ENCODE measurements around the gene TNC.

Gene TNC

GRCh38 chr9:115038178-115038577, 79.8 kb downstream of the TNC start:
- H3K4me1 ChIP-seq (ENCODE audit: insufficient read depth, low read length) = 0 out of 2 replicates have a peak, but pooled peaks cover 7% of the 10 kb centered on the region

DNA sequence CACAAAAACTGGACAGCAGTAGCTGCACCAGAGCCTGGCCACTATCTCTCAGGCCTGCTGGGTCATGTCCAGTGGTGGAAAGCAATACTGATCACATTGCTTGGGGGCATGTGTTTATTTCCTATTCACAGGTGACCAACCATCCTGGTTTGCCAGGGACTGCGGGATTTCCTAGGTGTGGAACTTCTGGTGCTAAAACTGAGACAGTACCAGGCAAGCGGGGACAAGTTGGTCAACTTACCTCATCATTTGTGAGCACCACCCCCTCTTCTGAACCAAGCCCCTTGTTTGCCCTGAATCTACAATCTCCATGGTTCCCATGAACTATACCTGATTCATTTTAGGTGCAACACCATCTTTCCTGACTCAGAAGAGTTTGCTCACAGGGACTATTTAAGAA, 81.3 kb downstream of the TNC start:
- H3K4me1 ChIP-seq (ENCODE audit: insufficient read depth, low read length) = 0 out of 2 replicates have a peak, but pooled peaks cover 7% of the 10 kb centered on the region
- H3K36me3 ChIP-seq (ENCODE audit: insufficient read depth, low read length) = peaks cover 36% of the 10 kb centered on the region
- no peak overlapping the region for H3K9ac ChIP-seq (ENCODE audit: low read depth, low read length)
- H3K9me3 ChIP-seq (ENCODE audit: control insufficient read depth, insufficient read depth, low read length) = no peaks in the 10 kb centered on the region

More at GRCh38 chr9:115038178-115038577, 79.8 kb downstream of the TNC start:
- peaks cover 27% of the 10 kb centered on the region for H3K36me3 ChIP-seq (ENCODE audit: insufficient read depth, low read length)
- no peak overlapping the region for H3K9ac ChIP-seq (ENCODE audit: low read depth, low read length)
- H3K9me3 ChIP-seq (ENCODE audit: control insufficient read depth, insufficient read depth, low read length) = no peaks in the 10 kb centered on the region

- Histone ChIP-seq H3K9me3 (ENCODE audit: control insufficient read depth, insufficient read depth, low read length) (no peaks in the 10 kb centered on the region), H3K36me3 (ENCODE audit: insufficient read depth, low read length) (peaks cover 37% of the 10 kb centered on the region), H3K9ac (ENCODE audit: low read depth, low read length) (no peak overlapping the region), H3K4me1 (ENCODE audit: insufficient read depth, low read length) (0 out of 2 replicates have a peak, but pooled peaks cover 7% of the 10 kb centered on the region)
These were observed 81.9 kb downstream of the TNC start for GRCh38 chr9:115035841-115036612.

GRCh38 chr9:115034801-115035200, 83.2 kb downstream of the TNC start:
- H3K9ac ChIP-seq (ENCODE audit: low read depth, low read length) = no peak overlapping the region
- 0 out of 2 replicates have a peak, but pooled peaks cover 7% of the 10 kb centered on the region for H3K4me1 ChIP-seq (ENCODE audit: insufficient read depth, low read length)
- peaks cover 42% of the 10 kb centered on the region for H3K36me3 ChIP-seq (ENCODE audit: insufficient read depth, low read length)
- no peaks in the 10 kb centered on the region for H3K9me3 ChIP-seq (ENCODE audit: control insufficient read depth, insufficient read depth, low read length)

DNA sequence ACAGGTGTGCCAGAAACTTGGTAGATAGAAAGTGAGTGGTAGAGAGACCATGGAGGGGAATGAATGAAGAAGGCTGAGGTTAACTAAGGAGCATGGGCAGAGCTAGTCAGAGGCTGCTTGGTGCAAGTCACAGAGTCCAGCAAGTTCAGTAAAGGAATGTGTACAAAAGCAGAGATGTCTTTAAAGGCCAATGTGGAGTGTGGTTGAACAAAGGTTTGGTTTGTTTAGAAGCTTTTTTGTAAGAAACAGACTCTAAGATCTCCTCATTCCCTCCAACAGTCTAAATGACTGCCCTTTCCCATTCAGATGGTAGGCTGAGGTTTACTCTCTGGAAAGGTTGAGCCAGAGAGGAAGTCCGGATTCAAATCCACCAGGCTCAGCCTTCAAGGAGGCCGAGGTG, 84.2 kb downstream of the TNC start:
- no peak overlapping the region for H3K9ac ChIP-seq (ENCODE audit: low read depth, low read length)
- peaks cover 45% of the 10 kb centered on the region for H3K36me3 ChIP-seq (ENCODE audit: insufficient read depth, low read length)
- H3K4me1 ChIP-seq (ENCODE audit: insufficient read depth, low read length) = 0 out of 2 replicates have a peak, but pooled peaks cover 7% of the 10 kb centered on the region
- H3K9me3 ChIP-seq (ENCODE audit: control insufficient read depth, insufficient read depth, low read length) = no peaks in the 10 kb centered on the region

DNA sequence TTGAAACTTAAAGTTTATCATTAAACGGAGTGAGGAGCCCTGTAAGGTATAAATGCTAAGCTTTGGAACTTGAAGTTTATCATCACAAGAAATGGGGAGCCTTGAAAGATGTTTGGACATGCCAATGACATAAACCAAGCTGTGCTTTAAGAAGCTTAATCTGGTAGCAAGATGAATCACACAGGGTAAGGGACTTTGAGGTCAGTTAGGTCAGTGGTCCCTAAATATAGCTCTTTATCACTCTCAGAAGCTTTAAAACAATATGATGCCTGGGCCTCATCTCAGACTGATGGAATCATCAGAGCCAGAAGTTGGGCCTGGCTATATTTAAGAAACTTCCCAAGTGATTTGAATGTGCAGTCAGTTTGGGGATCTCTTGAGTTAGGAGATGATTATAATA, 85.7 kb downstream of the TNC start:
- H3K9ac ChIP-seq (ENCODE audit: low read depth, low read length) = no peak overlapping the region
- H3K36me3 ChIP-seq (ENCODE audit: insufficient read depth, low read length) = peaks cover 45% of the 10 kb centered on the region
- H3K4me1 ChIP-seq (ENCODE audit: insufficient read depth, low read length) = 0 out of 2 replicates have a peak, but pooled peaks cover 7% of the 10 kb centered on the region
- no peaks in the 10 kb centered on the region for H3K9me3 ChIP-seq (ENCODE audit: control insufficient read depth, insufficient read depth, low read length)

- peaks cover 30% of the 10 kb centered on the region for H3K36me3 ChIP-seq (ENCODE audit: insufficient read depth, low read length)
- no peaks in the 10 kb centered on the region for H3K9me3 ChIP-seq (ENCODE audit: control insufficient read depth, insufficient read depth, low read length)
- H3K4me1 ChIP-seq (ENCODE audit: insufficient read depth, low read length) = no peaks in the 10 kb centered on the region
- no peak overlapping the region for H3K9ac ChIP-seq (ENCODE audit: low read depth, low read length)
These were observed 88.0 kb downstream of the TNC start for GRCh38 chr9:115030006-115030405.

DNA sequence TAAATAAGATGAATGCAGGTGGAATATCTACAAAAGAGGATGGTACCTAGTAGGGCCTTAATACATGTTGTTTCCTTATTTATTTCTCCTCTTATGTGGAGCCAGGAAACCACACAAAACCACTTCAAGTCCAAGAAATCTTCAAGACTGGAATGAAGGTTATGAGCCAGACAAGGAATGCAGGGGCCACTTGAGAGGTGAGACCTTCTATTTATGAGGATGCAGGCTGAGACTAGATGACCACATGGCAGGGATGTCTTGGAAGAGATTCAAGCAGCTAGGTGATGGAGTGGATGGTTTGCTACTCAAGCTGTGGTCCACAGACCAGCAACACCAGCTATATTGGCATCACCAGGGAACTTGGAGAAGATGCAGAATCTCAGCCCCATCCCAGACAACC, 92.2 kb downstream of the TNC start:
- H3K9ac ChIP-seq (ENCODE audit: low read depth, low read length) = no peak overlapping the region
- no peaks in the 10 kb centered on the region for H3K4me1 ChIP-seq (ENCODE audit: insufficient read depth, low read length)
- H3K36me3 ChIP-seq (ENCODE audit: insufficient read depth, low read length) = peaks cover 23% of the 10 kb centered on the region
- no peaks in the 10 kb centered on the region for H3K9me3 ChIP-seq (ENCODE audit: control insufficient read depth, insufficient read depth, low read length)

GRCh38 chr9:115024925-115025535, 92.9 kb downstream of the TNC start:
- H3K36me3 ChIP-seq (ENCODE audit: insufficient read depth, low read length) = peaks cover 21% of the 10 kb centered on the region
- H3K9me3 ChIP-seq (ENCODE audit: control insufficient read depth, insufficient read depth, low read length) = no peaks in the 10 kb centered on the region
- no peaks in the 10 kb centered on the region for H3K4me1 ChIP-seq (ENCODE audit: insufficient read depth, low read length)
- no peak overlapping the region for H3K9ac ChIP-seq (ENCODE audit: low read depth, low read length)

DNA sequence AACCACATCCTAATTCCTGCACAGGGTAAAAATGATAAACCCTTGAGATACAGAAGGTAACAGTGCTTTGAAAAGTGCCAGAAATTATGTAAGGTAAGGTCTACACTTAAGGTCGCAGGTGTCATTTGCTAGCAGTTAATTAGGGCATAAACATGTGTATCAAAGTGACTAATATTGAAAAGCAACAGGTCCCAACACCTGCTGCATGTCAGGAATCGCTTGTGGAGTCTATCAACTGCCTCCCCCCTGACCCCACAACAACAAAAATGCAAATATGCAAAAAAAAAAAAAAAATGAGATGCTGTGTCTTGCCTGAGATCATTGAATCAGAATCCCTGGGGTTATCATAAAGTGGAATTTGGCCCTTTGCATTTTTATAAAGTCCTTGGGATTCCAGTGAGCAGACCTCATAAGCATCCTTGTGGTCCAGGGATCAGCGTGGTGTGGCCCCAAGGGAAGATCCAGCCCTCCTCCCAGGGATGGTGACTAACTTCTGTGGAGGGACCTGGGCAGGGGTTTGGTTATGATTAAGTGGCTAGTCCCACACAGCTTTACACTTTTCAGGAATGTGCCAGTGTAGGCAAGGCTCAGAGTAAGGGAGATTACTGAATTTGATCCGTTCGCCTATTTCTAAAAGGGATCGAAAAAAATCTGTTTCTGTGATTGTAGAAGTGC, 95.1 kb downstream of the TNC start:
- no peaks in the 10 kb centered on the region for H3K4me1 ChIP-seq (ENCODE audit: insufficient read depth, low read length)
- H3K9ac ChIP-seq (ENCODE audit: low read depth, low read length) = no peak overlapping the region
- peaks cover 13% of the 10 kb centered on the region for H3K36me3 ChIP-seq (ENCODE audit: insufficient read depth, low read length)
- H3K9me3 ChIP-seq (ENCODE audit: control insufficient read depth, insufficient read depth, low read length) = no peaks in the 10 kb centered on the region

- H3K36me3 ChIP-seq (ENCODE audit: insufficient read depth, low read length) = peaks cover 11% of the 10 kb centered on the region
- no peak overlapping the region for H3K9ac ChIP-seq (ENCODE audit: low read depth, low read length)
- no peaks in the 10 kb centered on the region for H3K9me3 ChIP-seq (ENCODE audit: control insufficient read depth, insufficient read depth, low read length)
- H3K4me1 ChIP-seq (ENCODE audit: insufficient read depth, low read length) = no peaks in the 10 kb centered on the region
These were observed 99.2 kb downstream of the TNC start for GRCh38 chr9:115018547-115019435.

DNA sequence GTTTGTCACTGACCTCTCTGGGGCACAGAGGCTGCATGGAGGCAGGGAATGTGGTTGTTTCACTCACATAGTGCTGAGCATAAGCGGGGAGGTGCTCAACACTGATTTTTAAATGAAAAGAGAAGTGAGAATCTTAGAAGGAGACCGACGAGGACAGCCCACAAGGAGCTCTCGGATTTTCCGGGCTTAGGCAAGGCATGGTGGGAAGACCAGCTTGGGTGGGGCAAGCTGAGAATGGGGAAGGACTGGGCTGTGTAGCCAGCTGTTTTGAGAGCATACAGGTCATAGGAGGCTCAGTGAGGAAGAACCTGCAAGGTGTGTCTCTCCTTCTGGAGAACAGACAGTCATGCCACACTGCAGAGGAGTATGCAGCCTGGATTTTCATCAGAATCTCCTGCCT, 101.6 kb downstream of the TNC start:
- Histone ChIP-seq H3K4me1 (ENCODE audit: insufficient read depth, low read length) (peaks cover 14% of the 10 kb centered on the region), H3K9ac (ENCODE audit: low read depth, low read length) (no peak overlapping the region), H3K9me3 (ENCODE audit: control insufficient read depth, insufficient read depth, low read length) (no peaks in the 10 kb centered on the region), H3K36me3 (ENCODE audit: insufficient read depth, low read length) (0 out of 2 replicates have a peak, but pooled peaks cover 3% of the 10 kb centered on the region)

DNA sequence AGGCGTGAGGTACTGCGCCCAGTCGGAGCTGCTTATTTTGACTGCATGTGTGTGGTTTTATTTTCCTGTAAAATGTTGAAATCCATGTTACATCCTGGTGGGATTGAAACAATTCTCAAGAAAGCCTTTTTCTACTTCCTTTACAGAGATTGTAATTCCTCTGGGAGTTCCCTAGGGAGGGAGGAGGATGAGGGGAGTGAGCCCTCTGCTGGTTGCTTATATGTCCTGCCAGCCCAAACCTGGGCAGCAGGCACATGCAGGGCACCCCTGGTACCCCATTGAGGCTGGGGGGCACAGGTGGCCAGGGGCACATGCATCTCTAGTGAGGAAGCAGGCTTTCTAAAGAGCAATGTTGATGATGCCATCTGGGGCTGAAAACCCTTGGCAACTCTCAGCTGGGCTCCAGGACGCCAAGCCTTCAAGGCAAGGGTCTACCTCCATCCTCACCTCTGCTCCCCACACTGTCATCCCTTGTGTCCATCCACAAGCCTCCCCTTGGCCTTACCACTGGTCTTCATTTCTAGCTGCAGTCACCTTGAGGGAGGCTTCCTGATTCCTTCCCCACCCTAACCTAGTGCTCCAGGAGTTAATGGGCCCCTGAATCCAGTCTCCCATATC, 102.8 kb downstream of the TNC start:
- Histone ChIP-seq H3K36me3 (ENCODE audit: insufficient read depth, low read length) (no peaks in the 10 kb centered on the region), H3K9me3 (ENCODE audit: control insufficient read depth, insufficient read depth, low read length) (no peaks in the 10 kb centered on the region), H3K9ac (ENCODE audit: low read depth, low read length) (no peak overlapping the region), H3K4me1 (ENCODE audit: insufficient read depth, low read length) (peaks cover 14% of the 10 kb centered on the region)
